GM19025 (cell line): Measurements from ENCODE around the gene CNKSR2.

Source experiments
- ATAC-seq: cut with Tn5 transposase; IDR thresholded peaks from one replicate; pipeline ENCODE4 v1.9.1; 2021; ENCODE audit warnings: mild to moderate bottlenecking, low read depth, moderate library complexity; ENCODE audit not compliant: unreplicated experiment

CNKSR2 gene

DNA sequence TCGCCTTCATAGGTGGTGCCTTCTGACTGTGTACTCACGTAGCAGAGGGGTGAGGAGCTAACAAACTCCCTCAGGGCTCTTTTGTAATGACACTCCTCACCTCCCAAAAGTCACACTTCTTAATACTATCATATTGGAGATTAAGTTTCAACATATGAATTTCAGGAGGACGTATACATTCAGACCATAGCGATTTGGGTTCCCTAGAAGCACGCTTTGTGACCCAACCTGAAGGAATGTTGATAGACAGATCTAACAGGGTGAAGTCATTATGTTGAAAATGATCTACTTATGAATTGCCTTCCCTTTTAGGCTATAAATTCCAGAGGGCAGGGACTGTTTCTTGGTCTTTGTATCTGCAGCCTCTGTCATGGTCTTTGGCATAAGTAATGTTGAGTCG, 287.1 kb downstream of the CNKSR2 start:
- no peak for ATAC-seq

DNA sequence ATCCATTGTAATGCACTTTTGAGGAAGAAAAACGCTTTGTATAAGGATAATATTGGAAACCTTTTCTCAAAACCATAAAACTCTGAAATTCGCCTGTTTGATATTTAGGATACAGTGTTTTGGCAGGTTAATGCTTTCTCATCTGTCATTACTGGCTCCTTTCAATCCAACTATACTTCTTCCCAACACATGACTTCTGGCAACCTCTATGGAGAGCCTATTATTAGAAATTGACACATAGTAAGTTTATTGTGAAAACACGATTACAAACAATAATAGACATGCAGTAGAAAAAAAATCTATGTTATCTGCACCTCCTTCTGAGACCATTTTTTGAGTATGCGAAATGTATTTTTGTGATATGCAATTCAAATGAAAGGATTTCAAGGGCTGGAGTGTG, 288.5 kb downstream of the CNKSR2 start:
- ATAC-seq: no peak

DNA sequence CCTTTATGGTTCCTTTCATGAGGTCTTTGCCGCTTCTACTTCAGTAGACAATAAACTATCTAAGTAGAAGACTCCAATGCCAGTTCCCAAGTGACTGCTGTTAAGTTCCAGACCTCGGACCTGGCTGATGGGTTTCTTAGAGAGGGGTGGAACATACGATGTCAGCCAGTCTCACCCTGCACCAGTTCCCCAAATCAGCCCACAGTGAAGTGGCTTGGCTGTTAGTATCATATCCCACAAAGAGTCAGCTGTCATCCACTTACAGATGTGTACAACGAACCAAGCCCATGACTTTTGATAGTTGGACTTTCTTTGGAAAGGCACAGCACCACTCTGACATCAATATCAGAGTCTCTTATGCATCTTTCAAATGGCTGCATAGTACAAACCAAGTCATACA, 292.0 kb downstream of the CNKSR2 start:
- no peak for ATAC-seq

DNA sequence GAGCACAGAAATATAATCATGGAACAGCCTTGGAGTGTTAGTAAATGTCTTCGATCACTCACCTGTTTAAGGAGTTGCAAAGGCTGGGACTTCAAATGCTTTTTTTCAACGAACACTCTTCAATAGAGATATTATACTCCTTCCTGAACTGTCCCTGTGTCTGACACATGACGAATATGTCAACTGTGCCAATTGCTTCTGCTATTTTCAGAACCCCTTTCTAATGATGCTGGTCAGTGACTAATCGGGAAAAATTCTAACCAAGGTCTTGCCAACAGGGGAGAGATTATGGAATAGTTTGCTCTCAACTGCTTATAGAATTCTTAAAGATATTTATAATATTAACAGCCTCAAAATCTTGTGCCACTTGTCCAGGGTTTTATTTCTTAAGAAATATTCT, 292.5 kb downstream of the CNKSR2 start:
- ATAC-seq: no peak

DNA sequence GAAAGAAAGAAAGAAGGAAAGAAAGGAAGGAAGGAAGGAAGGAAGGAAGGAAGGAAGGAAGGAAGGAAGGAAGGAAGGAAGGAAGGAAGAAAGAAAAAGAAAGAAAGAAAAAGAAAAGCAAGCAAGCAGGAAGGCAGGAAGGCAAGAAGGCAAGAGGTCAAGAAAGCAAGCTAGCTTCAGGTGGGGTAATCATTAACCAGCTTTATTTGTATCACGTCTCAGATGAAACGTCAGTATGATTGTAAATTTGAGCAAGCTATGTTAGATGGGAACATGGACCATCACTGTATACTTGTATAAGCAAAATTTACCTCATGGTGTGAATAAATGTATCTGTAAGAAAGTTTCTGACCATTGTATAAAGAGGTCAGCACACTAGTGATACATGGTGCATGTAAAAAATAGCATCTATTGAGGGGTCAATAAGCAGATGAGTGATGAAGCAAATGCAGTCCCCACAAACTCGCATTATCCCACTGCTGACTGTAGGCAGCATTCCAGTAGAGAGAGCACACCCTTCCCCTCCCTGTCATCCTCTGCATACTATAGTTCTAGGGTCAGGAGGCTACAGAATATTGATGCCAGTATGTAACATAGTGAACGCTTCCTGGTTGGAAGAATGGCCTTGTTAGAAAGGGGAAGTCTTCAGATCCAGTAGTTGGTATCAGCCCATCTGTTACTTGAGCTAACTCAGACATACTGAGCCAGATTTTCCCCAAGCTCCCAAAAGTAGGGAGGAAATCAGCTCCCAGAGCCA, 300.4 kb downstream of the CNKSR2 start:
- no peak for ATAC-seq

DNA sequence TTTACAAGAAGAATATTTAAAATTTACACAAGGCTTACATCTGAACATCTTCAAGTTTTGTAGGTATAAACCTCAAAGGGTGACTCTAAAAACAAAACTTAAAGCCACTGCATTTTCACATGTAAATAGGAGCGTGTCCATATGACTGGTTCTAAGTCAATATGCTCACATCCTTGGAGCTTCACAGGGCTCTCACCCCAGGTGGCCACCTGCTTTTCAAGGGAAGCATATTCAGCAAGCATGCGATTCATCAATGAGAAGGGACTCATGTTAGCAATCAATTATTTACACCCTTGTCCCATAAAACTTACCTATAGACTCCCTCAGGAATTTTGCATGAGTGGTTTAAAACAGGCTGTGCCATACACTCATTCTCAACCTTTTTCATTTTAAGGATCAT, 301.7 kb downstream of the CNKSR2 start:
- no peak for ATAC-seq

DNA sequence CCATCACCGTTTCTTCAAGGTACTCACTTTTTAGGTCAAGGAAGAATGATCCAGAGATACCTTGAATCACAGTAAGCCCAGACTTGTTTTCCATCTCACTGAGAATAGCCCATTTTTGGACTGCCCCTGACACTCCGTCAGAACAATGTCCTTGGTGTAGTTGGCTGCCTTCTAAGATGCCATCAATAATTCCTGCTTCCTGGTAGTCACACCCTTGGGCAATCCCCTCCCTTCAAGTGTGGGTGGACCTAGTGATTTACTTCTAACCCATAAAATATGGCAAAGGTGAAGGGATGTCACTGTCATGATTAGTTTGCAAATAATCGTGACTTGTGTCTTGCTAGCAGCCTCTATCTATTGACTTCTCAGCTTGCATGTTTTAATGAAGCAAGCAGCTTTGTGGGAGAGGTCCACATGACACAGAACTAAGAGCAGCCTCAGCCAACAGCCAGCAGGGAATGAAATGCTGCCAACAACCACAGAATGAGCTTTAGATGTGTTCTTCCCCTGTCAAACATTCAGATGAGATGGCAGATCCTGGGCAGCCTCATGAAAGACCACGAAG, 303.9 kb downstream of the CNKSR2 start:
- ATAC-seq: no peak

DNA sequence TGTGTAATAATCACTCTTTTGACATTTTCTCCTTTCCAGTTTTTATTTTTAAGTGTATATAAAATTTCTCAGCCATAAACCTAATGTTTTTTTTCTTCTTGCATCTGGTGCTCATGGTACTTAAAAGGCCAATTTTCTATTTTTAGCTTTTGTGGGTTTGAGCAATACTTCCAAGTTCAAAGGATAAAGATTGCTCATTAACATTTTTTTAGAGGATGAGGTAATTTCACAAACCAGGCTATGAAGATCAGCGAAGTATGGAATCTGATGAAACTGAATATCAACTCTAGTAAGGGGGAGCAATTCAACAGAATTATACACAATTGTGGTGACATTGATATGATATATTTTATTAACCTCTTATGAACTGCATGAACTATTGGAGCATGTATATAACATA, 309.7 kb downstream of the CNKSR2 start:
- ATAC-seq: no peak

DNA sequence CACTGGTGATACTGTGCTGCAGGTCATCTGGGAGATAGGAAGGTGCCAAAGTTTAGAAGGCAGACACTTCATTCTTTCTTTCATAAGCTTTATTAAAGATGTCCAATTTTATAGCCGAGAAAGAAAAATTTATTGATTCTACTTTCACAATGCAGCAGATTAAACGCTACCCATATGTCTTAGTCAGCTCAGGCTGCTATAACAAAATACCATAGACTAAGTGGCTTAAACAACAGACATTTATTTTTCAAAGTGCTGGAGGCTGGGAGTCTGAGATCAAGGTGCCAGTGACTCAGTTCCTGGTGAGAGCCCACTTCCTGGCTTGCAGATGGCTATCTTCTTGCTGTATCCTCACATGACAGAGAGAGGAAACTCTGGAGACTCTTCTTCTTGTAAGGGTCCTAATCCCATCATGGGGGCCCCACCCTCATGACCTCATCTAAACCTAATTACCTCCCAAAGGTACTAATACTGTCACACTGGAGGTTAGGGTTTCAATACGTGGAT, 317.3 kb downstream of the CNKSR2 start:
- no peak for ATAC-seq

DNA sequence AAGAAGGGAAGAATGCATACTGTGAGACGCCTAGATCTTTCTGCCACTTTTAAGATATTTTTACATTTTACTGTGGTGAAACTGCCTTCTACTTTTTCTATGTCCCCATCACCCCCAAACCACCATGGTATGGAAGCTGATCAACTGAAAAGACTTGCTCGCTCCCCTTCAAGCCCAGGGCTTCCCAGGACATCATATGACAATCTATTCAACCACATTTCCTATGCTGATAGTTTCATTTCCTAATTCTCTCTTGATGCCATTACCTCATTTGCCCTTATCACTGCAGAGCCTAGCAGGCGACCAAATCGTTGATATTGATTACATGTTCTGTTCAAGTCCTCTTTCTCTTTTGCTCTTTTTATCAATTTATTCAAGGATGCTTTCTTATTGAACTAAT, 324.1 kb downstream of the CNKSR2 start:
- no peak for ATAC-seq

DNA sequence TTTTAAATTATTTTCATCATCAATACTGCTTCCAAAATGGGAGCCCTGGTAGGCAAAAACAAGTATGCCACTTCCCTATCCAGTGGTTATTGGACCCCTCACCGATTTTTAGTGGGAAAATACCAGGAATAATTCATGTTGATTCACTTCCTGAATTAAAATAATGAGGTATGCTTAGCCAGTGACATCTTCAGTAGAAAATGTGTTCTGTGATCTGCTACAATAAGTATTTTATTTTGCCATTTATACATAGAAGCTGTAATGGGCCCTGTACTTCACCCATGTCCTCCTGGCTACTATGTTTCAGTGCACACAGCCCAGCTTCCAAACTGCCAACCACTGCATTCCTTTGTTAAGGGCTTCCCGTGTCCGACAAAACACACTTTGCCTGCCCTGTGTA, 324.9 kb downstream of the CNKSR2 start:
- ATAC-seq: no peak

DNA sequence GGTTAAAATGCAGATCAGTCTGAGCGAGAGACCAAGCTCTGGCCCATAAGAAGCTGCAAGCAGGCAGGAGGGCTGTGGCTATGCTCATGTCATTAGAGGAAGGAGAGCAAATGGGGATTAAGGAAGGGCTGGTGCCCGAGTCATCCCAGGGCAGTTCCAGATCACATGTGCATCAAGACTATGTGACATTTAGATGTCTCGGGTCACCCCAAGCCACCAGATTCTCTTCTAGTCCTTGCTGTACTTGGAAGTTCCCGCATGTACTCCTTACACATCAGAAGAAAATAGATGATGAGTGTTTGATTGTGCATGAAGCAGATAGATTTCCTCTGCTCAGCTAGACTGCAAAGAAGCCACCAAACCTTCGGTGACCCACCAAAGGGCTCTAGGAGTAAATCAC, 326.1 kb downstream of the CNKSR2 start:
- ATAC-seq: no peak

DNA sequence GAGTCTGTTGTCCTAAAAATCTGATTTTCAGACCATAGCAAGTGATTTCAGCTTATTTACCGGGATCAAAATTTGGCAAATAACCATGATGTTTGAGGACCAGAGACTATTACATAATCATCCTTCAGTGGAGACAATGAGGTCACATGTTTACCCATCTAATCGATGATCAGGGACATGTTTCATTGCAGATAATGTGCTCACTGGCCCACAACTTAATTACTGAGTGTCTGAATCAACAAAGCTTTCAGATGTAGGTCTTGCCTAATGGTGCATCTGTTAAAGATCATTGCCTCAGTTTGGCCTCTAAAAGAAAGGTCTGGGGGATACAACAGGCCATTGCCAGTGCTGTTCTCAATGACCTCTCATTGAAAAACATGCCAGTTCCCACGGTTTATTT, 326.7 kb downstream of the CNKSR2 start:
- no peak for ATAC-seq

DNA sequence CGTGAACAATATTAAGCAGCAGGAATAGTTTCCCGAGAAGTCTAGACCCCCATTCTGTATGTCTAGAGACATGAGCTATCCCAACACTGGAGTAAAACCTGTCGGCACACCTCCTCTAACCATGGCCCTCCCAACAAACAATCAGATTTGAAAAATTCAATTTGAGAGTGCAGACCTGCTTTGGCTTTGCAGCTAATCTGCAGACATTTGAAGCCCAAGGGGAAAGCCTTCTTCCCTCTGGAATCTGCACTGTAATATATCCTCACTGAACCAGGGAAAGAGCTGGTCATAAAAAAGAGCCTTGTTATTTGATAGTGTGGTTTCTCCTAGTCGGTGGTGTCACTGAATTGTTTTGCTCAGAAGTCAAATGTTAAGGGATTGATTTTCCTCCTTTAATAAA, 328.5 kb downstream of the CNKSR2 start:
- no peak for ATAC-seq
